H1 (cell line): ENCODE results near the gene DNMT3B. TPM values are rescaled to one million over a fixed set of nuclear protein-coding genes. Genes with fewer than 3 reads are reported as not detected.

Experiments
- CTCF ChIA-PET: fragments of 300-600 bp; sonication (Branson Sonifier 250); formaldehyde crosslinking; loops from one replicate; lab custom pipeline; 2021; ENCODE audit not compliant: partially characterized antibody; lab: Charles Lee
- POLR2A ChIA-PET: fragments of 300-600 bp; sonication (Branson Sonifier 250); formaldehyde crosslinking; loops from one replicate; lab custom pipeline; 2021; ENCODE audit warnings: inconsistent platforms; ENCODE audit not compliant: partially characterized antibody; lab: Charles Lee
- DNase-seq, 2 experiments: peaks; one replicate each; pipeline versions ENCODE4 v3.0.0 to v3.0.0-alpha.2; 2010 to 2022; ENCODE audit warnings: low spot score in 2 of 2, low read depth in 1 of 2, mixed read lengths in 1 of 2
- FAIRE-seq: peaks from 2 replicates; lab custom pipeline; 2011; peaks lifted over from hg19 to GRCh38; lab: Jason Lieb, UNC
- H2AFZ ChIP-seq: 2 replicates; pipeline ENCODE4 v1.8.1; 2012; ENCODE audit warnings: low read length, inconsistent platforms
- H2AK5ac ChIP-seq: 2 replicates; pipeline ENCODE4 v1.6.1; 2013; ENCODE audit warnings: low read depth, low read length
- H2BK120ac ChIP-seq: replicated peaks from 2 replicates; pipeline ENCODE3; 2013; ENCODE audit warnings: low read depth, low read length, inconsistent platforms
- H2BK12ac ChIP-seq: 2 replicates; pipeline ENCODE4 v1.6.1; 2013; ENCODE audit warnings: low read depth, low read length
- H2BK15ac ChIP-seq: 2 replicates; pipeline ENCODE4 v1.6.1; 2013; ENCODE audit warnings: low read length
- H2BK20ac ChIP-seq: 2 replicates; pipeline ENCODE4 v1.6.1; 2013; ENCODE audit warnings: low read length
- H2BK5ac ChIP-seq: 2 replicates; pipeline ENCODE4 v1.6.1; 2013; ENCODE audit warnings: low read depth, low read length
- H3K14ac ChIP-seq: 2 replicates; pipeline ENCODE4 v1.6.1; 2013; ENCODE audit warnings: inconsistent platforms; ENCODE audit not compliant: insufficient read length
- H3K18ac ChIP-seq: 2 replicates; pipeline ENCODE4 v1.6.1; 2013; ENCODE audit warnings: low read length; ENCODE audit errors: extremely low read depth
- H3K23ac ChIP-seq: 2 replicates; pipeline ENCODE4 v1.6.1; 2013; ENCODE audit warnings: inconsistent platforms; ENCODE audit not compliant: insufficient read length
- H3K23me2 ChIP-seq: 2 replicates; pipeline ENCODE4 v1.6.1; 2013; ENCODE audit warnings: low read depth, low read length
- H3K27ac ChIP-seq: 2 replicates; pipeline ENCODE4 v1.6.1; 2011; ENCODE audit warnings: low read depth, low read length, inconsistent platforms
- H3K27me3 ChIP-seq, 4 experiments: replicated peaks in 1 of 4; 1 replicate in 1 of 4; 2 replicates in 3 of 4; pipeline versions ENCODE4 v1.6.1 to v1.8.1; 2011 to 2013; ENCODE audit warnings: low read length in 3 of 4, mild to moderate bottlenecking in 3 of 4, inconsistent platforms in 2 of 4, mixed read lengths in 2 of 4, moderate library complexity in 1 of 4; ENCODE audit not compliant: control insufficient read depth in 3 of 4, insufficient read depth in 3 of 4; ENCODE audit errors: extremely low read depth in 1 of 4
- H3K36me3 ChIP-seq, 4 experiments: 2 replicates each; pipeline versions ENCODE4 v1.6.1 to v1.8.1; 2011 to 2013; ENCODE audit warnings: mild to moderate bottlenecking in 4 of 4, low read length in 3 of 4, moderate library complexity in 2 of 4, control low read depth in 1 of 4, inconsistent platforms in 1 of 4; ENCODE audit not compliant: insufficient read depth in 4 of 4, control insufficient read depth in 2 of 4
- H3K4ac ChIP-seq: replicated peaks from 2 replicates; pipeline ENCODE3; 2013; ENCODE audit warnings: low read length, low read depth, mixed read lengths, inconsistent platforms; ENCODE audit not compliant: insufficient read length
- H3K4me1 ChIP-seq, 4 experiments: replicated peaks in 1 of 4; 1 replicate in 1 of 4; 2 replicates in 3 of 4; pipeline versions ENCODE4 v1.6.1 to v1.8.1; 2011 to 2013; ENCODE audit warnings: low read length in 3 of 4, inconsistent platforms in 2 of 4, mixed read lengths in 1 of 4; ENCODE audit not compliant: insufficient read depth in 4 of 4, control insufficient read depth in 3 of 4
- H3K4me2 ChIP-seq, 2 experiments: 2 replicates each; pipeline versions ENCODE4 v1.6.1 to v1.8.1; 2011 to 2013; ENCODE audit warnings: low read depth in 2 of 2, low read length in 2 of 2, control low read depth in 1 of 2, inconsistent platforms in 1 of 2, mild to moderate bottlenecking in 1 of 2; ENCODE audit not compliant: insufficient read depth in 1 of 2
- H3K4me3 ChIP-seq, 4 experiments: fragments of 200-600, 300-600 bp in 1 of 4; sonication (generic), shearing (Covaris generic), sonication (Bioruptor Twin) in 1 of 4; 2 replicates each; pipeline versions ENCODE4 v1.5.1 to v1.8.1; 2011 to 2016; ENCODE audit warnings: low read length in 4 of 4, low read depth in 3 of 4, control low read depth in 2 of 4, inconsistent platforms in 2 of 4, mild to moderate bottlenecking in 2 of 4, mixed read lengths in 1 of 4, moderate library complexity in 1 of 4; ENCODE audit not compliant: insufficient read depth in 2 of 4; ENCODE audit errors: extremely low read depth in 1 of 4
- H3K56ac ChIP-seq: replicated peaks from 2 replicates; pipeline ENCODE3; 2013; ENCODE audit warnings: low read depth, mild to moderate bottlenecking, mixed read lengths, low read length, inconsistent platforms; ENCODE audit not compliant: insufficient read length
- H3K79me1 ChIP-seq: 2 replicates; pipeline ENCODE4 v1.6.1; 2013; ENCODE audit warnings: low read depth, low read length, control low read depth
- H3K79me2 ChIP-seq, 2 experiments: 2 replicates each; pipeline versions ENCODE4 v1.6.1 to v1.8.1; 2012 to 2013; ENCODE audit warnings: low read length in 2 of 2, mild to moderate bottlenecking in 2 of 2, inconsistent platforms in 1 of 2; ENCODE audit not compliant: insufficient read depth in 2 of 2, control insufficient read depth in 1 of 2
- H3K9ac ChIP-seq, 4 experiments: replicated peaks in 1 of 4; 1 replicate in 1 of 4; 2 replicates in 3 of 4; pipeline versions ENCODE4 v1.6.1 to v1.8.1; 2011 to 2013; ENCODE audit warnings: low read depth in 3 of 4, low read length in 3 of 4, control low read depth in 2 of 4, mild to moderate bottlenecking in 2 of 4, moderate library complexity in 2 of 4, inconsistent platforms in 1 of 4; ENCODE audit errors: extremely low read depth in 1 of 4
- H3K9me3 ChIP-seq, 2 experiments: 2 replicates each; pipeline versions ENCODE4 v1.6.1 to v1.8.1; 2012 to 2013; ENCODE audit warnings: mild to moderate bottlenecking in 2 of 2, moderate library complexity in 2 of 2, control low read depth in 1 of 2, inconsistent platforms in 1 of 2, low read depth in 1 of 2, low read length in 1 of 2, mixed read lengths in 1 of 2; ENCODE audit not compliant: insufficient read depth in 2 of 2
- H4K20me1 ChIP-seq, 2 experiments: replicated peaks in 1 of 2; 2 replicates each; pipeline versions ENCODE3 to v1.8.1; 2011 to 2013; ENCODE audit warnings: inconsistent platforms in 2 of 2, low read length in 2 of 2, mild to moderate bottlenecking in 1 of 2; ENCODE audit not compliant: insufficient read depth in 2 of 2, control insufficient read depth in 1 of 2
- H4K5ac ChIP-seq: 2 replicates; pipeline ENCODE4 v1.6.1; 2013; ENCODE audit warnings: low read length, low read depth, mixed read lengths, inconsistent platforms; ENCODE audit not compliant: insufficient read length
- H4K8ac ChIP-seq: 2 replicates; pipeline ENCODE4 v1.8.0; 2013; ENCODE audit warnings: mild to moderate bottlenecking, moderate library complexity, low read length, inconsistent platforms; ENCODE audit not compliant: insufficient read depth; ENCODE audit errors: extremely low read depth
- H4K91ac ChIP-seq: replicated peaks from 2 replicates; pipeline ENCODE3; 2013; ENCODE audit warnings: low read length, mixed read lengths, inconsistent platforms; ENCODE audit not compliant: insufficient read length
- KDM5A ChIP-seq: fragments of 200-600 bp; IDR thresholded peaks from 2 replicates; pipeline ENCODE4 v1.7.1; 2012; ENCODE audit warnings: mild to moderate bottlenecking, low read length, inconsistent platforms, mixed read lengths
- POLR2A ChIP-seq, 2 experiments: IDR thresholded peaks; 1 replicate in 1 of 2; 2 replicates in 1 of 2; pipeline ENCODE4 v1.6.1; 2011; ENCODE audit warnings: low read depth in 2 of 2, low read length in 2 of 2, mild to moderate bottlenecking in 2 of 2; ENCODE audit errors: control extremely low read depth in 1 of 2
- POLR2AphosphoS5 ChIP-seq: IDR thresholded peaks from 2 replicates; pipeline ENCODE4 v1.6.1; 2011; ENCODE audit warnings: low read depth, low read length
- WGBS, 2 experiments: shearing (Covaris generic) in 1 of 2; methylation state at CpG; one replicate each; pipeline versions ENCODE4 v1.1.6 to v1.1.7; 2013 to 2015; ENCODE audit warnings: low lambda C conversion rate in 2 of 2, mixed read lengths in 2 of 2, inconsistent platforms in 1 of 2, low coverage in 1 of 2, missing lambda C conversion rate in 1 of 2; ENCODE audit not compliant: insufficient replicate concordance in 2 of 2, insufficient coverage in 1 of 2, insufficient read length in 1 of 2; ENCODE audit errors: extremely low coverage in 1 of 2, missing lambda C conversion rate in 1 of 2; 5-methylcytosine and 5-hydroxymethylcytosine counted together
- polyA plus RNA-seq, 7 experiments: library from polyadenylated mRNA; depleted of rRNA in 3 of 7; stranded (reverse) in 5 of 7; unstranded in 2 of 7; fragments of >200 nt in 5 of 7; fragments of 200-250 nt in 2 of 7; gene quantifications; 1 replicate in 5 of 7; 2 replicates in 1 of 7; 4 replicates in 1 of 7; pipeline versions ENCODE4 v1.2.1 to v1.2.3, GENCODE V29; 2011 to 2013; ENCODE audit warnings: missing spikeins in 2 of 7, mixed read lengths in 2 of 7
- total RNA-seq: library from RNA; stranded (reverse); fragmentation: NEBNext Ultra II Directional; extraction: Animal tissue kit (Norgen Biotek cat#: 25700); gene quantifications from 2 replicates; pipeline ENCODE4 v1.2.1, GENCODE V29; 2021

The DNMT3B gene
- total and polyA plus RNA-seq, 2 of the 8 experiments (the other 6 are each of a cell fraction or from before 2014, with no cell fraction given), result 433 to 1,016 TPM

DNA sequence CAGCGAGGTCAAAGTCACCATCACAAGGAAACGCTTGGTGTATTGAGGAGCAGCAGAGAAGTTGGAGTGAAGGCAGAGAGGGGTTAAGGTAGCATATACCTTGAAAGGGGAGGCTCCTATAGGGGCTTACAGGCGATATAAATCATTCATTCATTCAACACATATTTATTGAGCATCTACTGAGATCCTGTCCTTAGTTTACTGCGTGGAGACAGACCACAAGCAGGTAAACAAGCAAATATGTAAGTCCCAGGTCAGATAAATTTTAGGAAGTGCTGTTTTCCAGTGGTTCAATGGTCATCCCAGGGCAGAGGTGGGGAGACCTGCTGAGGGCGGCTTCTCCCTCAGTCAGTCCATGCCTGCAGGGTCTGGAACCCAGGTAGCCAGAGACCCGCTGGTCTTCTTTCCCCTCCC is 761 bp upstream of the DNMT3B start:
- Histone ChIP-seq H4K20me1 (peaks cover 21 to 24% of the 10 kb centered on the region in 2 experiments), H3K18ac (peak overlapping the region; percentile 81), H2BK15ac (no peak overlapping the region), H3K9me3 (no peaks in the 10 kb centered on the region), H3K4me3 (peak overlapping the region; percentile 48 to 100 (median 76)), H2BK120ac (peak overlapping the region; percentile 3), H3K56ac (peak overlapping the region; percentile 8), H2BK20ac (no peak overlapping the region; the same call in 1 of the 2 replicates), H4K5ac (peak overlapping the region; percentile 77), H3K23ac (no peak overlapping the region), H3K27ac (peak overlapping the region; percentile 75; the same call in 1 of the 2 replicates), H3K4me2 (peak overlapping the region; percentile 73 to 82), H3K79me2 (peaks cover 38 to 62% of the 10 kb centered on the region in 2 experiments), H2AFZ (no peak overlapping the region), H3K9ac (peak overlapping the region in 2 of 4 experiments; percentile 75 to 78; a peak in 5 of 7 replicates), H2AK5ac (peak overlapping the region; percentile 91; the same call in 1 of the 2 replicates), H2BK5ac (peak overlapping the region; percentile 1; the same call in 1 of the 2 replicates), H3K4me1 (peaks cover 8 to 16% (median 10%) of the 10 kb centered on the region in 4 experiments), H3K23me2 (peaks cover 14% of the 10 kb centered on the region), H4K91ac (peak overlapping the region; percentile 75), H3K79me1 (no peaks in the 10 kb centered on the region; the same call in 1 of the 2 replicates), H3K36me3 (peaks cover 0 to 35% (median 7%) of the 10 kb centered on the region in 4 experiments; a peak in 4 of 8 replicates), H2BK12ac (peak overlapping the region; percentile 18; the same call in 1 of the 2 replicates), H3K27me3 (no peaks in the 10 kb centered on the region), H3K14ac (no peak overlapping the region), H3K4ac (peak overlapping the region; percentile 79), H4K8ac (peak overlapping the region; percentile 75; the same call in 1 of the 2 replicates)
- DNase-seq (no peak), FAIRE-seq (no peak)
- CTCF ChIA-PET, result interaction anchor here (1.6 to 2.1 kb wide), 4 partner anchors 18 to 94 kb away, joined by 3 to 14 read pairs (median 9); partner anchors contain the start of genes C20orf203 and COMMD7
- TF ChIP-seq KDM5A, result no peak
- TF ChIP-seq POLR2A (IDR thresholded peaks at IDR 0.05; ENCODE audit: control extremely low read depth in 1 of 2, low read depth in 2 of 2, low read length in 2 of 2), result peak in 1 of 2 experiments; percentile 43; a peak in 1 of 3 replicates
- TF ChIP-seq POLR2AphosphoS5, result no peak
- WGBS, 2 experiments, result 45% methylated on average over 5 of the region's 6 CpGs; no CpG with 5 or more reads in 1 of the 2 experiments
- POLR2A ChIA-PET, result interaction anchor here (0.9 to 14.6 kb wide), 9 partner anchors 9 to 87 kb away, joined by 3 to 239 read pairs (median 8); partner anchors contain the start of genes C20orf203 and COMMD7
